SK-N-SH treated with all-trans-retinoic acid at 6 μM for 48 hours (cell line): ENCODE data around the gene IQCH.

Experiments
- ATAC-seq: fragments of 200-7000 bp; cut with Tn5 transposase; 3 replicates; pipeline ENCODE4 v1.9.1; 2020; ENCODE audit warnings: mild to moderate bottlenecking, moderate library complexity
- ARNTL ChIP-seq: fragments of 450-650 bp; formaldehyde crosslinking; IDR thresholded peaks from 2 replicates; pipeline ENCODE4 v1.5.0; 2020; ENCODE audit warnings: low read depth, mild to moderate bottlenecking, moderate library complexity, borderline replicate concordance
- BACH2 ChIP-seq: fragments of 250-450 bp; sonication (Bioruptor Pico); IDR thresholded peaks from 2 replicates; pipeline ENCODE4 v1.9.0; 2021; ENCODE audit warnings: mild to moderate bottlenecking, borderline replicate concordance
- CREB5 ChIP-seq: fragments of 250-450 bp; sonication (Bioruptor Pico); IDR thresholded peaks from 2 replicates; pipeline ENCODE4 v1.5.1; 2020; ENCODE audit warnings: low read depth, mild to moderate bottlenecking, moderate library complexity
- CSDC2 ChIP-seq: fragments of 250-450 bp; sonication (Bioruptor Pico); IDR thresholded peaks from 2 replicates; pipeline ENCODE4 v1.5.0; 2020; ENCODE audit warnings: mild to moderate bottlenecking, moderate library complexity
- CSRNP3 ChIP-seq: fragments of 250-450 bp; sonication (Bioruptor Pico); IDR thresholded peaks from 2 replicates; pipeline ENCODE4 v1.5.1; 2021; ENCODE audit warnings: mild to moderate bottlenecking, moderate library complexity
- ESRRG ChIP-seq: fragments of 250-450 bp; sonication (Bioruptor Pico); IDR thresholded peaks from 2 replicates; pipeline ENCODE4 v1.6.1; 2021; ENCODE audit warnings: mild to moderate bottlenecking
- GLIS3 ChIP-seq: fragments of 250-450 bp; sonication (Bioruptor Pico); IDR thresholded peaks from 2 replicates; pipeline ENCODE4 v1.5.0; 2020; ENCODE audit warnings: mild to moderate bottlenecking, moderate library complexity
- ISL1 ChIP-seq: fragments of 250-450 bp; sonication (Bioruptor Pico); IDR thresholded peaks from 2 replicates; pipeline ENCODE4 v2.1.2; 2022; ENCODE audit warnings: mild to moderate bottlenecking, moderate library complexity
- PATZ1 ChIP-seq: fragments of 250-450 bp; sonication (Bioruptor Pico); IDR thresholded peaks from 2 replicates; pipeline ENCODE4 v1.8.0; 2020; ENCODE audit warnings: mild to moderate bottlenecking, moderate library complexity, borderline replicate concordance
- POU6F1 ChIP-seq: fragments of 250-450 bp; sonication (Bioruptor Pico); IDR thresholded peaks from 2 replicates; pipeline ENCODE4 v1.8.0; 2021; ENCODE audit warnings: low read depth, mild to moderate bottlenecking, moderate library complexity, borderline replicate concordance
- PPARA ChIP-seq: fragments of 250-450 bp; sonication (Bioruptor Pico); IDR thresholded peaks from 2 replicates; pipeline ENCODE4 v1.5.0; 2020; ENCODE audit warnings: mild to moderate bottlenecking, borderline replicate concordance
- SNAI2 ChIP-seq: fragments of 250-450 bp; sonication (Bioruptor Pico); IDR thresholded peaks from 2 replicates; pipeline ENCODE4 v1.5.0; 2020; ENCODE audit warnings: mild to moderate bottlenecking, moderate library complexity
- TCF4 ChIP-seq: fragments of 250-450 bp; sonication (Bioruptor Pico); IDR thresholded peaks from 2 replicates; pipeline ENCODE4 v1.8.0; 2021; ENCODE audit warnings: mild to moderate bottlenecking, moderate library complexity, borderline replicate concordance
- TOX ChIP-seq: fragments of 250-450 bp; sonication (Bioruptor Pico); IDR thresholded peaks from 2 replicates; pipeline ENCODE4 v1.8.0; 2021; ENCODE audit warnings: mild to moderate bottlenecking, moderate library complexity, borderline replicate concordance
- TSHZ2 ChIP-seq: fragments of 250-450 bp; sonication (Bioruptor Pico); IDR thresholded peaks from 2 replicates; pipeline ENCODE4 v1.5.0; 2020; ENCODE audit warnings: mild to moderate bottlenecking, moderate library complexity
- ZC3H10 ChIP-seq: fragments of 250-450 bp; sonication (Bioruptor Pico); IDR thresholded peaks from 2 replicates; pipeline ENCODE4 v1.5.1; 2021; ENCODE audit warnings: mild to moderate bottlenecking, moderate library complexity
- ZFP3 ChIP-seq: fragments of 250-450 bp; sonication (Bioruptor Pico); IDR thresholded peaks from 2 replicates; pipeline ENCODE4 v1.5.0; 2020; ENCODE audit warnings: mild to moderate bottlenecking, moderate library complexity
- ZFP30 ChIP-seq: fragments of 450-650 bp; formaldehyde crosslinking; IDR thresholded peaks from 2 replicates; pipeline ENCODE4 v1.5.0; 2022; ENCODE audit warnings: mild to moderate bottlenecking, moderate library complexity
- ZNF70 ChIP-seq: fragments of 450-650 bp; formaldehyde crosslinking; IDR thresholded peaks from 2 replicates; pipeline ENCODE4 v1.5.0; 2020; ENCODE audit warnings: mild to moderate bottlenecking, moderate library complexity
- ZNF8 ChIP-seq: fragments of 450-650 bp; formaldehyde crosslinking; IDR thresholded peaks from 2 replicates; pipeline ENCODE4 v1.5.0; 2020; ENCODE audit warnings: mild to moderate bottlenecking, moderate library complexity

Gene IQCH

GRCh38 chr15:67383899-67384298, 129.3 kb downstream of the IQCH start (continued):
- TF ChIP-seq POU6F1: no peak

- no peak for ATAC-seq
- TF ChIP-seq CSDC2 (CRISPR knock-in tag): no peak
- TF ChIP-seq ZC3H10 (CRISPR knock-in tag): no peak
- TF ChIP-seq PPARA (CRISPR knock-in tag): no peak
- no peak for TF ChIP-seq TOX (CRISPR knock-in tag)
- no peak for TF ChIP-seq CREB5
- TF ChIP-seq GLIS3: no peak
- no peak for TF ChIP-seq BACH2 (CRISPR knock-in tag)
- no peak for TF ChIP-seq ARNTL (CRISPR knock-in tag)
- TF ChIP-seq TSHZ2 (CRISPR knock-in tag): no peak
- no peak for TF ChIP-seq CSRNP3 (CRISPR knock-in tag)
- TF ChIP-seq PATZ1 (CRISPR knock-in tag): no peak
- no peak for TF ChIP-seq ZFP3 (CRISPR knock-in tag)
- TF ChIP-seq ZNF70 (CRISPR knock-in tag): no peak
- TF ChIP-seq POU6F1: no peak
- TF ChIP-seq ISL1 (CRISPR knock-in tag): no peak
- no peak for TF ChIP-seq ZFP30
- TF ChIP-seq SNAI2 (CRISPR knock-in tag): no peak
- TF ChIP-seq TCF4 (CRISPR knock-in tag): no peak
These were observed 130.2 kb downstream of the IQCH start for GRCh38 chr15:67384761-67385160.

GRCh38 chr15:67385971-67386370, 131.4 kb downstream of the IQCH start:
- ATAC-seq: no peak
- TF ChIP-seq ZC3H10 (CRISPR knock-in tag) (no peak), ZNF8 (CRISPR knock-in tag) (no peak), ESRRG (CRISPR knock-in tag) (no peak), PATZ1 (CRISPR knock-in tag) (no peak), SNAI2 (CRISPR knock-in tag) (no peak), TOX (CRISPR knock-in tag) (no peak), PPARA (CRISPR knock-in tag) (no peak), BACH2 (CRISPR knock-in tag) (no peak), TCF4 (CRISPR knock-in tag) (no peak)
